ENCODE results near the gene UBQLN1. TPM values are rescaled to one million over a fixed set of nuclear protein-coding genes. Genes with fewer than 3 reads are reported as not detected.

UBQLN1 gene
- polyA plus RNA-seq, 1 of the 3 experiments (the other 2 are of a cell fraction), result 60.3 TPM

- H3K4me1 ChIP-seq (ENCODE audit: control insufficient read depth in 1 of 2, insufficient read depth in 2 of 2, low read depth in 1 of 2, low read length in 1 of 2), result peaks cover 0 to 5% of the 10 kb centered on the region in 2 experiments; a peak in 2 of 4 replicates
- no peaks in the 10 kb centered on the region for H3K79me2 ChIP-seq (ENCODE audit: insufficient read depth)
- ChIA-PET CTCF (interaction anchor here (1.0 to 2.9 kb wide), 8 partner anchors 10 to 411 kb away, joined by 3 to 11 read pairs (median 4); no protein-coding TSS in a partner anchor), POLR2A (interaction anchor here (0.7 to 1.6 kb wide), 3 partner anchors 8 to 18 kb away, joined by 3 to 5 read pairs (median 3); partner anchors contain the start of gene IDNK)
- H3K27me3 ChIP-seq (ENCODE audit: insufficient read depth), result no peaks in the 10 kb centered on the region
- no peak for TF ChIP-seq MXI1 (IDR thresholded peaks at IDR 0.05; ENCODE audit: low read depth, low read length)
- peak; percentile 32; the same call in 1 of the 2 replicates for TF ChIP-seq GATA2 (CRISPR knock-in tag; IDR thresholded peaks at IDR 0.05)
- TF ChIP-seq EZH2phosphoT487 (IDR thresholded peaks at IDR 0.05; ENCODE audit: borderline replicate concordance, low read depth), result no peak
- H3K9ac ChIP-seq, result no peak overlapping the region
- no peak overlapping the region for H3K4me3 ChIP-seq (ENCODE audit: low read depth in 2 of 2, low read length in 1 of 2)
- no peak overlapping the region for H2AFZ ChIP-seq (ENCODE audit: low read depth)
- DNase-seq, result peak; percentile 47
- H3K27ac ChIP-seq (ENCODE audit: low read depth in 2 of 2, low read length in 1 of 2), result no peak overlapping the region
- 59% methylated on average over 11 of the region's 11 CpGs for WGBS (ENCODE audit: low lambda C conversion rate)
- H3F3A ChIP-seq (replicated peaks; ENCODE audit: insufficient read depth), result no peaks in the 10 kb centered on the region
- no peaks in the 10 kb centered on the region for H3K9me3 ChIP-seq
- H3K36me3 ChIP-seq (replicated peaks in 1 of 2; ENCODE audit: control insufficient read depth in 1 of 2, insufficient read depth in 2 of 2, low read length in 1 of 2), result peaks cover 14 to 25% of the 10 kb centered on the region in 2 experiments
- no peaks in the 10 kb centered on the region for H4K20me1 ChIP-seq (ENCODE audit: insufficient read depth)
- no peak overlapping the region for H3K4me2 ChIP-seq
- no peaks in the 10 kb centered on the region for H3K9me2 ChIP-seq
These were observed 76.8 kb downstream of the UBQLN1 start for GRCh38 chr9:83630938-83631457.

- no peaks in the 10 kb centered on the region for H3K9me2 ChIP-seq
- TF ChIP-seq FOXM1 (IDR thresholded peaks at IDR 0.05; ENCODE audit: low read depth), result no peak
- peaks cover 3% of the 10 kb centered on the region for H3F3A ChIP-seq (replicated peaks; ENCODE audit: insufficient read depth)
- WGBS (ENCODE audit: low lambda C conversion rate), result 97% methylated on average over 7 of the region's 7 CpGs
- H3K9me3 ChIP-seq, result no peaks in the 10 kb centered on the region
- H3K79me2 ChIP-seq (ENCODE audit: insufficient read depth), result no peaks in the 10 kb centered on the region
- CTCF ChIA-PET, result interaction anchor here (0.8 to 2.9 kb wide), 4 partner anchors 9 to 20 kb away, joined by 3 to 11 read pairs (median 6); no protein-coding TSS in a partner anchor
- H3K27ac ChIP-seq (ENCODE audit: low read depth in 2 of 2, low read length in 1 of 2), result no peak overlapping the region
- DNase-seq, result no peak
- no peak overlapping the region for H2AFZ ChIP-seq (ENCODE audit: low read depth)
- H3K4me3 ChIP-seq (ENCODE audit: low read depth in 2 of 2, low read length in 1 of 2), result no peak overlapping the region
- peaks cover 0 to 5% of the 10 kb centered on the region in 2 experiments; a peak in 2 of 4 replicates for H3K4me1 ChIP-seq (ENCODE audit: control insufficient read depth in 1 of 2, insufficient read depth in 2 of 2, low read depth in 1 of 2, low read length in 1 of 2)
- no peak overlapping the region for H3K9ac ChIP-seq
- peaks cover 12 to 25% of the 10 kb centered on the region in 2 experiments for H3K36me3 ChIP-seq (replicated peaks in 1 of 2; ENCODE audit: control insufficient read depth in 1 of 2, insufficient read depth in 2 of 2, low read length in 1 of 2)
- no peaks in the 10 kb centered on the region for H3K27me3 ChIP-seq (ENCODE audit: insufficient read depth)
- no peak overlapping the region for H3K4me2 ChIP-seq
- no peaks in the 10 kb centered on the region for H4K20me1 ChIP-seq (ENCODE audit: insufficient read depth)
- POLR2A ChIA-PET, result no interaction called here
These were observed 78.2 kb downstream of the UBQLN1 start for GRCh38 chr9:83629433-83630104.

GRCh38 chr9:83628540-83628939 is 79.2 kb downstream of the UBQLN1 start:
- H2AFZ ChIP-seq (ENCODE audit: low read depth), result no peak overlapping the region
- H3K9me3 ChIP-seq, result no peaks in the 10 kb centered on the region
- ChIA-PET POLR2A (no interaction called here), CTCF (interaction anchor here (0.8 to 1.1 kb wide), 2 partner anchors 20 to 21 kb away, joined by 3 to 6 read pairs; no protein-coding TSS in a partner anchor)
- 99% methylated on average over 5 of the region's 5 CpGs for WGBS (ENCODE audit: low lambda C conversion rate)
- DNase-seq, result no peak
- peaks cover 3% of the 10 kb centered on the region for H3F3A ChIP-seq (replicated peaks; ENCODE audit: insufficient read depth)
- H3K9ac ChIP-seq, result no peak overlapping the region
- H3K4me3 ChIP-seq (ENCODE audit: low read depth in 2 of 2, low read length in 1 of 2), result no peak overlapping the region
- H3K36me3 ChIP-seq (replicated peaks in 1 of 2; ENCODE audit: control insufficient read depth in 1 of 2, insufficient read depth in 2 of 2, low read length in 1 of 2), result peaks cover 10 to 25% of the 10 kb centered on the region in 2 experiments
- H3K27ac ChIP-seq (ENCODE audit: low read depth in 2 of 2, low read length in 1 of 2), result no peak overlapping the region
- no peaks in the 10 kb centered on the region for H3K9me2 ChIP-seq
- H3K4me2 ChIP-seq, result no peak overlapping the region
- peaks cover 0 to 15% of the 10 kb centered on the region in 2 experiments; a peak in 2 of 4 replicates for H3K4me1 ChIP-seq (ENCODE audit: control insufficient read depth in 1 of 2, insufficient read depth in 2 of 2, low read depth in 1 of 2, low read length in 1 of 2)
- H3K27me3 ChIP-seq (ENCODE audit: insufficient read depth), result no peaks in the 10 kb centered on the region
- H3K79me2 ChIP-seq (ENCODE audit: insufficient read depth), result no peaks in the 10 kb centered on the region
- H4K20me1 ChIP-seq (ENCODE audit: insufficient read depth), result no peaks in the 10 kb centered on the region
- TF ChIP-seq TEAD4 (IDR thresholded peaks at IDR 0.05; ENCODE audit: borderline replicate concordance, insufficient read depth), result no peak
- no peak for TF ChIP-seq MEF2A (IDR thresholded peaks at IDR 0.05; ENCODE audit: borderline replicate concordance, low read depth)
- TF ChIP-seq TAF1 (IDR thresholded peaks at IDR 0.05; ENCODE audit: borderline replicate concordance, low read depth, low read length), result no peak
- no peak for TF ChIP-seq FOXJ3 (CRISPR knock-in tag; IDR thresholded peaks at IDR 0.05)
- TF ChIP-seq, protein P1, sequence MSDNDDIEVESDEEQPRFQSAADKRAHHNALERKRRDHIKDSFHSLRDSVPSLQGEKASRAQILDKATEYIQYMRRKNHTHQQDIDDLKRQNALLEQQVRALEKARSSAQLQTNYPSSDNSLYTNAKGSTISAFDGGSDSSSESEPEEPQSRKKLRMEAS (IDR thresholded peaks at IDR 0.05; ENCODE audit: low read depth), result no peak
- TF ChIP-seq CHD2 (IDR thresholded peaks at IDR 0.05; ENCODE audit: low read length, partially characterized antibody), result no peak
- TF ChIP-seq, protein P2, sequence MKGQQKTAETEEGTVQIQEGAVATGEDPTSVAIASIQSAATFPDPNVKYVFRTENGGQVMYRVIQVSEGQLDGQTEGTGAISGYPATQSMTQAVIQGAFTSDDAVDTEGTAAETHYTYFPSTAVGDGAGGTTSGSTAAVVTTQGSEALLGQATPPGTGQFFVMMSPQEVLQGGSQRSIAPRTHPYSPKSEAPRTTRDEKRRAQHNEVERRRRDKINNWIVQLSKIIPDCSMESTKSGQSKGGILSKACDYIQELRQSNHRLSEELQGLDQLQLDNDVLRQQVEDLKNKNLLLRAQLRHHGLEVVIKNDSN (IDR thresholded peaks at IDR 0.05; ENCODE audit: borderline replicate concordance, low read depth), result no peak
- TF ChIP-seq RXRA (IDR thresholded peaks at IDR 0.05; ENCODE audit: borderline replicate concordance, low read depth), result no peak
- TF ChIP-seq RFX5 (IDR thresholded peaks at IDR 0.05; ENCODE audit: low read length), result no peak
- no peak for TF ChIP-seq FOXM1 (IDR thresholded peaks at IDR 0.05; ENCODE audit: low read depth)
- no peak for TF ChIP-seq NRF1 (IDR thresholded peaks at IDR 0.05; ENCODE audit: low read depth, low read length)
- no peak for TF ChIP-seq JUND (IDR thresholded peaks at IDR 0.05)
- TF ChIP-seq IRF3 (IDR thresholded peaks at IDR 0.05; ENCODE audit: low read depth, low read length), result no peak
- TF ChIP-seq FOSL2 (IDR thresholded peaks at IDR 0.05; ENCODE audit: borderline replicate concordance, low read depth), result no peak
- TF ChIP-seq RAD21 (IDR thresholded peaks at IDR 0.05; ENCODE audit: low read length), result no peak
